ENCODE data around the gene ZNF33B.

DNA sequence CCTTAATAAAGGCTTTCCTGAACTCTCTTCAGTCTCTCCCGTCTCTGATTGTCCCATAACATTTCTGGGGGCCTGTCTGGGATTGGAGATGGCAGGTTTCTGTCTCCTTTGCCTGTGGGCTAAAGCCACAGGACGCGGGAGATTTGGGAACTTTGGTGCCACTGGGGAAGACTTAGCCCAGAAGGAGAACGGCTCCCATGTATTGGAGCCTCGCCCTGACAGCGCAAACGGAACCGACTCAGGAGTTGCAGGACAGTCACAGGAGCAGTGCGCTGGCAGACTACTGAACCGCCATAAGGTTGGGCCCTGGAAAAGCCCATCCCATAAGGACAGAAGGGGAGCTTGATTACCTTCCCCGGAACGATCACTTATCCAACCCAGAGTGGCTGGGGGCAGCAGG lies 7.1 kb upstream of the ZNF33B start:
- TF ChIP-seq, protein P1, sequence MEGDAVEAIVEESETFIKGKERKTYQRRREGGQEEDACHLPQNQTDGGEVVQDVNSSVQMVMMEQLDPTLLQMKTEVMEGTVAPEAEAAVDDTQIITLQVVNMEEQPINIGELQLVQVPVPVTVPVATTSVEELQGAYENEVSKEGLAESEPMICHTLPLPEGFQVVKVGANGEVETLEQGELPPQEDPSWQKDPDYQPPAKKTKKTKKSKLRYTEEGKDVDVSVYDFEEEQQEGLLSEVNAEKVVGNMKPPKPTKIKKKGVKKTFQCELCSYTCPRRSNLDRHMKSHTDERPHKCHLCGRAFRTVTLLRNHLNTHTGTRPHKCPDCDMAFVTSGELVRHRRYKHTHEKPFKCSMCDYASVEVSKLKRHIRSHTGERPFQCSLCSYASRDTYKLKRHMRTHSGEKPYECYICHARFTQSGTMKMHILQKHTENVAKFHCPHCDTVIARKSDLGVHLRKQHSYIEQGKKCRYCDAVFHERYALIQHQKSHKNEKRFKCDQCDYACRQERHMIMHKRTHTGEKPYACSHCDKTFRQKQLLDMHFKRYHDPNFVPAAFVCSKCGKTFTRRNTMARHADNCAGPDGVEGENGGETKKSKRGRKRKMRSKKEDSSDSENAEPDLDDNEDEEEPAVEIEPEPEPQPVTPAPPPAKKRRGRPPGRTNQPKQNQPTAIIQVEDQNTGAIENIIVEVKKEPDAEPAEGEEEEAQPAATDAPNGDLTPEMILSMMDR (IDR thresholded peaks at IDR 0.05 in 8 of 11, conservative IDR thresholded peaks at IDR 0.05 in 3 of 11) = no peak
- no peak for TF ChIP-seq POLR2AphosphoS5 (IDR thresholded peaks at IDR 0.05)
